SK-N-DZ (cell line): Measurements from ENCODE around the gene KCNJ10.

Source experiments
- DNase-seq: peaks from one replicate; pipeline ENCODE4 v3.0.0-alpha.2; 2015; ENCODE audit warnings: low spot score

KCNJ10 gene

DNA sequence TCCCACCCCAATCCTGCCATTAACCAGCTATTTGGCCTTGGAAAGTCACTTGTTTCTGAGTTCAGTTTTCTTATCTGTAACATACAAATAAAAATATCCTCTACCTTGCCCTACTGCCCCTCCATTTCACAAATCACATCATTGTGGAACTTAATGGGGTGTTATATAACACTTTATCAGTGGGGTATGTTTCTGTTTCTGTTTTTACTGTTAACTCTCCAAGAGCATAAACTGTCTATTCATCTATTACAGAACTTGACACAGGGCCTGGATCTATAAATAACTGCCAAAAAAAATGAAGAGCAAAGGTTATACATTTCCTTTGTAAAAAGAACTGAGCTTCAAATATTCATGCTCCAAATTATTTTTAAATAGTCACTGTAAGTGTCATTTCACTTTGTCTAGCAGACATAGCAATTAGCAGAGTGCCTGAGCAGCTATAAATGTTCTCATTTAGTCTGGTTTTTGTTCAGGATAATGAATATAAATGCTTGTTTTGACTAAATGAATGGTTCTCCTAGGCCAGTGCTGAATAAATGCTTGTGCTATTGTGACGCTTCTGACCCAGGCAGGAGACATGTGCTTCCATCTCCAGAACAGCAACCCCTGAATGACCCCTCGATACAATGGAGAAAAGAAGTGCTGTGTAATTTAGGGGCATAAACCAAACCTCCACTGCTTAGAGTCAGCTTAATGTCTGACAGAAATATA, 45.6 kb downstream of the KCNJ10 start:
- no peak for DNase-seq

DNA sequence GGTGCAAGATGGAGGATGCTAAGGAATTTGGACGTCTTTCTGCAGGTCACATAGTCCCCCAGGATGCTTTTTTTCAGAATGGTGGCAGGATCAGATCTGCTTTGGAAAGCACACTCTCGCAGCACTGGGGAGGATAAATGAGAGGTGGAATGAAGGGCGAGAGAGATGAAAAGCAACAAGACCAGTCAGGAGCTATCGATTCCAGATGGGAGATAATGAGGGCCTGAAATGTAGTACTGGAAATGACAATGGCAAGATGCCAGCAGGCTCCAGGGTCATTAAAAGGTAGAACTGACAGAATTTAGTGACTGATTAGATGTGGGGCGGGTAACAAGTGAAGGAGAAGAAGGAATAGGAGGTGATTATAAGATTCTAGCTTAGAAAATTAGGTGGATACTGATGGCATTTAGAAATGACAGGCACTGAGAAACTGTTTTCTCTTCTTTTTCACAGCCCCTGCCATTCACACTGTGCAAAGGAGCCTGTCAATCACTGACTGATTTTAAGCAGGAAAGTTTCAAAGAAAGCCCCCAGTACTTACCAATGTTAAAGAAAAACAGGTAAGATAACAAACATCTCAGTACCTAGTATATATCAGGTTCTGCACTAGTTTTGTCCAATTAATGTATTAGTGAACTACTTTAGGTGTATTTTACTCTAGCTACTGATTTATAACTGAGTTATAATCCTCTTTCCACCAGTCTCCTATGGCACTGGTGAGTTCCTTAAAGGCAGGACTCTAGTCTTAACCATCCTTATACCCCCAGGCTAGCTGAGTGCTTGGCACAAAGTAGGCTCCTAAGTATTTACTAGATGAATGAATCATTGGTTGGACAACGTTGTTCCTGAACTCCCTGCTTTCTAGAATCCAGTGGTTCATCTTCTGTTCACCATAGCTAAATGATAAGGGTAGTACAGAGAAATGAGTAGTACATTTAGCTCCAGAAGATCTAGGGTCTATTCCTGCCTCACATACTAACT, 47.3 kb downstream of the KCNJ10 start:
- peak; percentile 12 for DNase-seq

GRCh38 chr1:160021376-160022074, 48.4 kb downstream of the KCNJ10 start:
- DNase-seq: no peak

DNA sequence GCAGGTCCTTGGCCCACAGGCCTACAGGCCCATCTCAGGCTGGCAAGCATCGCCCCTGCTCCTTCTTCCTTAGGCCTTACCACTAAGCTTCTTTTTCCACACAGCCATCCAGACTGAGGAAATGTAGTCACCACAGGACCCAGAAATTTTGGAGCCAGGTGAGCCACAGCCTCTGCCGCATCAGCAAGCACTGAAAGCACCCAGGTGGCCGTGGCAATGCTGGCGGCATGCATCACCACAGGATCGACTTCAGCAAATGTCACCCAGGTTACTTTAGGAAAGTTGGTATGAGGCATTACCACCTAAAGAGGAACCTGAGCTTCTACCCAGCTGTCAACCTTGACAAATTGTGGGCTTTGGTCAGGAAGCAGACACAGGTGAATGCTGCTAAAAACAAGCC, 49.8 kb downstream of the KCNJ10 start:
- no peak for DNase-seq

DNA sequence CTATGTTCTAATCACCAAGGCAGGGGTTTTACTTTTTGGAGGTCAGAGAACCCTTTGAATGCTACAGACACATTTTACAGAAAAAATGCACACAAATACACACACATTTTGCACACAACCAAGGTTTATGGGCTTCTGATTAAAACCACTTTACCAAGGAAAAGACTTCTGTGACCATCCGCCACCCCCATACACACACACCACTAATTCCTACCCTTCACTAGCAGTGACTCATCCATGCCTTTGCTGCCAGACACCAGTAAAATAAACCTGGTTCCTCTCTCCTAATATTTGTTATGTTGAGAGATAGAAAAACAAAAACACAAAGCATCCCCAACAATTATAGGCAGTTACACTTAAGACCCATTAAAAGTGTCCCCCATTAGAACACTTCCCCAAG, 51.1 kb downstream of the KCNJ10 start:
- no peak for DNase-seq

DNA sequence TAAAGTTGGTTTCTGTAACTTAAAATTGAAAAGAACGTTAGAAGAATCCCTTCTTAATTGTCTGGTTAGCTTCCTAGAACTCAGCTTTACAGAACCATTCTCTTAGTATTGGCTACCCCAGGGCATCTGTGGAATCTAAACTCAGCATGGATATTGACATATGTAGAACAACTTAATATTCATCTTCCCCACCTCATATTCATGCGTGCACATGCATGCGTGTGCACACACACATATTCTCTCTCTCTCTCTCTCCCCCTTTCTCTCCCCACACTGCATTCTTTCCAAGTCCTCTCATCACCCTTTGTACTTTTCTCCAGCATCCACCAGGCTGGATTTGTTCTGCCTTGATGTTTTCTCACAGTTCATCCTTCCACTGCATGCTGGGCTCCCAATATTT, 51.6 kb downstream of the KCNJ10 start:
- no peak for DNase-seq

DNA sequence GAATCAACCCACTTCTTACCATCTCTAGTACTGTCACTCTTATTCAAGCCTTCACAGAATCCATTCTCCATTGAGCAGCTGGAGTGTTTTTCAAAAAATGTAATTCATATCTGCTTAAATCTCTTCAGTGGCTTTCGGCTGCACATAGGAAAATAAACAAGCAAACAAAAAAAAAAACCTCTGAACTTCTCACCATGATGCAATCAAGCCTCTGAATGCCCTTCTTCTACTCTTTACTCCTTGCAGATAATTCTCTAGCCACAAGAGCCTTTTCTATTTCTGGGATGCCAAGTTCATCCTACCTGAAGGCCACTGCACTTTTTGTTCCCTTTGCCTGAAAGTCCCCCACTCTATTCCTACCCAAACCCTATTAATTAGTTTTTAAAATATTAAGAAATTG, 52.4 kb downstream of the KCNJ10 start:
- no peak for DNase-seq

DNA sequence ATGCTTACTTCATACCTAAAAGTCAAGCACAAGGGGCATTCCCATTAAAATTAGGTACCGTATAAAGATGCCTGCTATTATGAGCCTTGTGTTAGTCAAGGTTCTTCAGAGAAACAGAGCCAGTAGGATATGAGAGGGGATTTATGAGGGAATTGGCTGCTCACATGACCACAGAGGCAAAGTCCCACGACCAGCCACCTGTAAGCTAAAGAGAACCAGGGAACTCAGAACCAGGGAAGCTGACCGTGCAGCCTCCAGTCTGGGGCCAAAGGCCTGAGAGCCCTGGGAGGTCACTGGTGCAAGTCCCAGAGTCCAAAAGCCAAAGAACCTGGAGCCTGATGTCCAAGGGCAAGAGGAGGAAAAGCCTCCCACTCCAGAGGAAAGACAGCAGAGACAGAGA, 58.2 kb downstream of the KCNJ10 start:
- no peak for DNase-seq

DNA sequence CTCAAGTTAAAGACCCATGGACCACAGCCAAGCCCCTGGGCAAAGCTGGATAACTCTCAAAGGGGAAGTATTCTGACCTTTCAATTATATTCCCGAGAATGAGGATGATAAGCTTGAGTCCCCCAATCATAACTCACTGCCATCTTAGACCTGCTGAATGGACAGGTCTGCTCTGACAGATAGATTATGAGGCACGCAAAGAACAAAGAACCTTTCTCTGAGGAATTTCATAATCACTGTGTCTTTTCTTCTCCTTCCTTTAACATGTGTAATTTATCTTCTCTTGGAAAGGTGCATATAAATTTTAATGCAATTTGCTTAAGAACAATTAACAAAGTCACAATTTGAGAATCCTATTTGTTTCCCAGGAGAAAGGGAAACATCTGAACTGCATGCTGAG, 60.2 kb downstream of the KCNJ10 start:
- no peak for DNase-seq

GRCh38 chr1:160009081-160009480, 60.9 kb downstream of the KCNJ10 start:
- no peak for DNase-seq

GRCh38 chr1:160007577-160008200, 62.3 kb downstream of the KCNJ10 start:
- DNase-seq: peak; percentile 54

DNA sequence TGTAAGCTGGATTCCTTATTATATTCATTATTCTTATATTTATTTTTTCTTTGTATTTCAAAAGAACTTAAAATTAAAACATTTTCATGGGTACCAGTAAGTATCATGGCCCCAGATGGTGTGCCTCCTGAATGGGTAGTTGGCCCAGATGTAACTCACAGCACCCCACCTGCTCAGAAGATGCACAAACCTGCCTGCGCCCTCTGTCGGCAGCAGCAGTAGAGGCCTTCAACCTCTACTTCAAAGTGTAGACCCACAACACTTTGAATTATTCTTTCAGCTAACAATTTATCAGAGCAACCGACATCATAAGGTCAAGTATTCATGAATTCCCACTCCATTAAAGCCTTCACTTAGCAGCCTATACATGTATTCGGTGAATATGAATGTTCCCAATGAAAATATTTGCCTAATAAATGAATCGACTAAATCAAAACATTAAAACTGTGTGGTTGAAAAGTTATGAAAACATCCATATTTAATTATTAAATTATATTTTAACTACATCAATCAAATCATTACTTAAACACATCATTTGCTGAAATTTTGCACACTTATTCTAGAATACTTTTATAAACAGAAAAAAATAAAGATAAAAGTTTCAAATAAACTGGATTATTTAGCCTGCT, 63.5 kb downstream of the KCNJ10 start:
- DNase-seq: peak; percentile 72

DNA sequence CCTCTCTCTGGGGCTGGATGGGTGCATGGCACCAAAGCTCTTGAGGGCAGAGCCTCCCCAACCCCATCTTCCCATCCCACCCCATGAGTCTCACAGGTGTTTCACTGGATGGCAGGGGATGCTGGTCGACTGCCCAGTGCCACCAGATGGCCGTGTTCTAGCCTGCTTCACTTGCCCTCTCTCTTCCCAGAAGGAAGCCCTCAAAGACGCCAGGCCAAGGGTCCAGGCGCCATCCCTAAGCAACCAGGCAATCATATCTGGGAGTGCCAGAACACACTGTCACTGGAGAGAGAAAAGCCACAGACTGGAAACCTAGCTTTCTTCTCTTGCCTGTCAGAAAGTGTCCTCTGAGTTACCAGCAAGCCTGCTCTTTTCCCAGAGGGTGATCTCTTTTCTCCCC, 64.9 kb downstream of the KCNJ10 start:
- DNase-seq: no peak

GRCh38 chr1:160004425-160004824, 65.5 kb downstream of the KCNJ10 start:
- DNase-seq: no peak

- no peak for DNase-seq
Measured at GRCh38 chr1:160004001-160004400, 66.0 kb downstream of the KCNJ10 start.

- no peak for DNase-seq
Measured at GRCh38 chr1:160001440-160001839, 68.5 kb downstream of the KCNJ10 start.

DNA sequence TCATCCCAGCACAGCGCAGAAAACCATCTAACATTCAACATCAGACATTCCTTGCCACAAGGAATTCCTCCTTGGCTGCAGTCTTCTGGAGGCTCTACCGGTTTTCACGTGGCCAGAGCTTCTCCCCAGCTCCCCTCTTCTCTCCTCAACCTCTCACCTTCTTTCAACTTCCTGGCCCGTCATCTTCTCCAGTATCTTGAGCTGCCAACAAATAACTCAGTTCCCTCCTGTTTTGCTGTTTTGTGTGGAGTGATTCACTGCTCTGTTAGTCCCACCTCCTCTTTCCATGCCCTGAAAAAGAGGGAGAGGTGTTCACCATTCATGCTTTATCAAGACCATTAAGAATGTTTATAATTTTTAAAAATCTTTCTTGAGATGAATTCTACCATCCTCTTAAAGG, 70.8 kb downstream of the KCNJ10 start:
- no peak for DNase-seq

DNA sequence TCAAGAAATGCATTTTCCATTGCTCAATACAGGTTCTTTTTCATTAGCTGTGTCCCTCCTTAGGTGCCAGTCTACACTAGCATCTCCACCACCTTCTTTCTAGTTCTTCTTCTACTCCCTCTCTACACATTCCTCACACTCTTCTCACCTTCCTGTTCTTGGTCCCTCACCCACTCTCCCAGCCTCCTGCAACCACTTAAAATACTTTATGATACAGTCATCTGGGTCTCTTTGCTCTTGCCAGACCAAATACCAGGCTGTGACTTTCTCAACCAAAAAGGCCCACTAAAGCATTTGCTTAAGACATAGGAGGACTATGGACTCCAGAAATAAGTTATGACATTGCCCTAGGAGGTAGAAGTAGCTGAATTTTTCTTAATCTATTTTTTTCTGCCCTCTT, 73.3 kb downstream of the KCNJ10 start:
- no peak for DNase-seq

DNA sequence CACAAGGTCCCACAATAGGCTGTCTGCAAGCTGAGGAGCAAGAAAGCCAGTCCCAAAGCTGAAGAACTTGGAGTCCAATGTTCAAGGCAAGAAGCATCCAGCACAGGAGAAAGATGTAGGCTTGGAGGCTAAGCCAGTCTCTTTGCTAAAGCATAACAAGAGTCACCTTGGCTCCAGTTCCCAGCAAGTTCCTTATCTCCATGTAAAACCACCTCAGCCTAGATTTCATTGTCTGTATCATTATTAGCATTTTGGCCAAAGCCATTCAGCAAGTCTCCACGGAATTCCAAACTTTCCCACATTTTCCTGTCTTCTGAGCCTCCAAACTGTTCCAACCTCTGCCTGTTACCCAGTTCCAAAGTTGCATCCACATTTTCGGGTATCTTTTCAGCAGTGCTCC, 75.1 kb downstream of the KCNJ10 start:
- DNase-seq: no peak

DNA sequence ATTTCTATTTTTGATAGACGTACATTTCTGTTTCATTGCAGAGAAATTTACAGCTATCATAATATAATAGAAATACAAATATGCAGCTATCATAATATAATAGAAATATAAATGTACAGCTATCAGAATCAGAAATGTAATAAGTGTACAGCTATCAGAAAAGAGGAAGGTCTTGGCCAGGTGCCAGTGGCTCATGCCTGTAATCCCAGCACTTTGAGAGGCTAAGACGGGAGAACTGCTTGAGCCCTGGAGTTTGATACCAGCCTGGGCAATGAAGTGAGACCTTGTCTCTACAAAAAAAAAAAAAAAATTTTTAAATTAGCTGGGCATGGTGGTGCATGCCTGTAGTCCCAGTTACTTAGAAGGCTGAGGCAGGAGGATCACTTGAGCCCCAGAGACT, 76.0 kb downstream of the KCNJ10 start:
- DNase-seq: no peak

GRCh38 chr1:159992161-159992560, 77.8 kb downstream of the KCNJ10 start:
- no peak for DNase-seq
